Aorta (tissue), 5 donors: Measurements from ENCODE around the gene PACRG. TPM values are rescaled to one million over a fixed set of nuclear protein-coding genes. Genes with fewer than 3 reads are reported as not detected.

Source experiments
- ATAC-seq: fragments of 200-7000 bp; cut with Tn5 transposase; one replicate; pipeline ENCODE4 v1.9.1; 2022; ENCODE audit warnings: moderate library complexity; ENCODE audit not compliant: low FRiP score
- DNase-seq, 2 donors: peaks; one replicate each; pipeline ENCODE4 v3.0.0-alpha.2; 2020
- H3K27ac ChIP-seq, 2 donors: one replicate each; pipeline ENCODE4 v1.5.1; 2013; ENCODE audit warnings: low read length in 2 of 2, mild to moderate bottlenecking in 2 of 2, moderate library complexity in 2 of 2, control low read depth in 1 of 2, inconsistent platforms in 1 of 2, low read depth in 1 of 2
- H3K27me3 ChIP-seq, 2 donors: one replicate each; pipeline ENCODE4 v1.6.1; 2013; ENCODE audit warnings: control low read depth in 1 of 2, low read length in 1 of 2, mild to moderate bottlenecking in 1 of 2, moderate library complexity in 1 of 2; ENCODE audit not compliant: insufficient read depth in 2 of 2, control insufficient read depth in 1 of 2
- H3K36me3 ChIP-seq, 2 donors: one replicate each; pipeline ENCODE4 v1.6.1; 2013; ENCODE audit warnings: control low read depth in 1 of 2, low read length in 1 of 2, mild to moderate bottlenecking in 1 of 2; ENCODE audit not compliant: insufficient read depth in 2 of 2, control insufficient read depth in 1 of 2
- H3K4me1 ChIP-seq, 2 donors: one replicate each; pipeline ENCODE4 v1.6.1; 2013; ENCODE audit warnings: low read length in 2 of 2, control low read depth in 1 of 2, mild to moderate bottlenecking in 1 of 2, moderate library complexity in 1 of 2; ENCODE audit not compliant: insufficient read depth in 2 of 2, control insufficient read depth in 1 of 2
- H3K4me3 ChIP-seq, 2 donors: one replicate each; pipeline ENCODE4 v1.5.1; 2013; ENCODE audit warnings: low read length in 2 of 2, control low read depth in 1 of 2, mild to moderate bottlenecking in 1 of 2
- H3K9me3 ChIP-seq: one replicate; pipeline ENCODE4 v1.6.1; 2013; ENCODE audit warnings: mild to moderate bottlenecking, low read length; ENCODE audit not compliant: control insufficient read depth
- WGBS, 2 donors: extraction: QIAGEN DNeasy Blood & Tissue Kit; methylation state at CpG; one replicate each; pipeline ENCODE4 v1.1.7; 2013; 5-methylcytosine and 5-hydroxymethylcytosine counted together
- intact Hi-C, 2 donors: fragments of 100-400 bp; cut with DNase I; formaldehyde crosslinking; loops; one replicate each; pipeline versions ENCODE4 v1.14.2 to v1.15.0; 2022
- polyA plus RNA-seq, 2 donors: library from polyadenylated mRNA; stranded (reverse); fragments of 200-250 nt; gene quantifications; one replicate each; pipeline ENCODE4 v1.2.3, GENCODE V29; 2013
- total RNA-seq, 2 donors: library from RNA; stranded (reverse); fragmentation: NEBNext Ultra II Directional; extraction: Animal tissue kit (Norgen Biotek cat#: 25700); gene quantifications; one replicate each; pipeline ENCODE4 v1.2.1, GENCODE V29; 2021
- donor health status: healthy with polysubstance abuse.
- donor health status: Bipolar disorder and iron deficiency.
- donor health status: DM: no; HTN: no; CAD: no.
- donor health status: DM: no; HTN: no; CAD: no.
- donor health status: DM: yes; HTN: yes; CAD: no.

The PACRG gene
- total and polyA plus RNA-seq, 4 donors, result 0.26 to 2.7 (median 0.54) TPM; not detected in 1

- Histone ChIP-seq H3K27ac (no peak overlapping the region), H3K4me3 (no peak overlapping the region), H3K9me3 (no peaks in the 10 kb centered on the region), H3K36me3 (no peaks in the 10 kb centered on the region), H3K27me3 (no peaks in the 10 kb centered on the region), H3K4me1 (no peaks in the 10 kb centered on the region)
- no peak for ATAC-seq
- intact Hi-C loops, result no loop called here
- 87 to 90% methylated on average over 5 of the region's 5 CpGs for WGBS, 2 donors
- no peak for DNase-seq
These were observed 352.5 kb downstream of the PACRG start for GRCh38 chr6:163080228-163080627.

DNA sequence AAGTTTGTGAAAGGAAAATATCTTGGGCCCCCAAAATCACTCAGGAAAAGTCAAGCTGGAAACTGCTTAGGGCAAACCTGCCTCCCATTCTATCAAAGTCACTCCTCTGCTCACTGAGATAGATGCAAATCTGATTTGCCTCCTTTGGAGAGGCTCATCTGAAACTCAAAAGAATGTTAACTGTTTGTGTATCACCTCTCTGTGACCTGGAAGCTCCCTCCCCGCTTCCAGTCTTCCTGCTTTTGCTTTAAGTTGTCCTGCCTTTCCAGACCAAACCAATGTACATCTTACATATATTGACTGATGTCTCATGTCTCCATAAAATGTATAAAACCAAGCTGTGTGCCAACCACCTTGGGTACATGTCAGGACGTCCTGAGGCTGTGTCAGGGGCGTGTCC is 355.4 kb downstream of the PACRG start:
- ATAC-seq (no peak), DNase-seq (no peak)
- H3K4me3 ChIP-seq, result no peak overlapping the region
- WGBS, 2 donors, result 32 to 36% methylated on average over 3 of the region's 3 CpGs
- H3K9me3 ChIP-seq, result no peaks in the 10 kb centered on the region
- H3K4me1 ChIP-seq, result no peaks in the 10 kb centered on the region
- no peaks in the 10 kb centered on the region for H3K27me3 ChIP-seq
- intact Hi-C loops, result no loop called here
- H3K36me3 ChIP-seq, result no peaks in the 10 kb centered on the region
- no peak overlapping the region for H3K27ac ChIP-seq

DNA sequence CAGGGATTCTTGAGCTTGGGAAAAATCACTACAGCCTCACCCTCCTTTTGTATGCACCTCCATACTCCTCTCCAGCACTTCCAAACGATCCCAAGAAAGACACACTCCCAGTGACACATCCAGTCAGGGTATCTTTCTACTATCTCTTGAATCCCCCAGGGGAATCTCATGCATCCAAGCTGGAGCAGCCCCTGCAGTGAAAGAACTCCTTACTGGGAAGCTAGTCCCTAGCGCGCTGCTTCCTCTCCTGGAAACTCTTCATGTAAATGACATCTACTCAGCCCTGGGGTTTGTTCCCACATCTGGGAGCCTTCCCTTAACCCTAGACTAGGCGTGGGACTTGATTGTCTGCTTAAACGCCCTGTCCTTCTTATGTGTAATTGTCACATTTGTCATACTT is 357.7 kb downstream of the PACRG start:
- no peaks in the 10 kb centered on the region for H3K4me1 ChIP-seq
- no peaks in the 10 kb centered on the region for H3K36me3 ChIP-seq
- DNase-seq, result no peak
- ATAC-seq, result no peak
- no peak overlapping the region for H3K4me3 ChIP-seq
- no peaks in the 10 kb centered on the region for H3K9me3 ChIP-seq
- WGBS, 2 donors, result 54 to 55% methylated on average over 5 of the region's 5 CpGs
- no peaks in the 10 kb centered on the region for H3K27me3 ChIP-seq
- intact Hi-C loops, result no loop called here
- H3K27ac ChIP-seq, result no peak overlapping the region

DNA sequence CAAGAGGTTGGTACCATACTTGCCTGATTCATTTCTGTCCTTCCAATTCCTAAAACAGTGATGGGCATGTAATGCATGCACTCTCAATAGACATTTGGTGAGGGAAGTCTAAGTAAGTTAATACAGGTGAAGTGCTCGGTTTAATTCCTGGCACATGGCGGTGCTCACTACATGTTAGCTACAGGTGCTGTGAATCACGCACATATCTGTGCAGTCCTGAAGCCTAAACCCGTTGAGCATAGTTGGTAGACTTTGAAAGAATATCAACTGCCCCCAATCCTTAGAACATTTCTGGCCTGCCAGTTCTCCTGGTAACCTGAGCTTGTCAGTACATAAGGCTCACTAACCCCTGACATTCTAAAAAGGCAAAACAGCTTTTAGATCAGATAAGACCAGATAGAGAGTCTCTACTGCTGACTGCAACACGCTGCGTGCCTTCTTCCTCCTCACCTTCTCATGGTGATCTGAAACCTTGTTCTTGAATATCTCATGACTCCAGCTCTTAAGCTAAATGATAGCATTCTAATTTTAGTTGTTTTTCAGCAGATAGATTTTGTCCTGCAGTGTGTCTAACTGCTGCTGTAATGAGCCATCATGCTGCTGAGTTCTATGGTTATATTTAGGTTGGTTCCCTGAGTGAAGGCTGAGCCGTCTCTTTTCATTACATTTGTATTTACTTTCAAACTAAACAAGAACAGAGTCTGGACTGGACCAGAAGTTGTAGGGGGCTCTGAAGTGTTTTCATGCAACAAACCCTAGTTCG is 358.3 kb downstream of the PACRG start:
- H3K27ac ChIP-seq, result no peak overlapping the region
- no peak for ATAC-seq
- H3K27me3 ChIP-seq, result no peaks in the 10 kb centered on the region
- intact Hi-C loops, result no loop called here
- H3K9me3 ChIP-seq, result no peaks in the 10 kb centered on the region
- 69 to 72% methylated on average over 8 of the region's 8 CpGs for WGBS, 2 donors
- no peak for DNase-seq
- H3K4me1 ChIP-seq, result no peaks in the 10 kb centered on the region
- H3K4me3 ChIP-seq, result no peak overlapping the region
- H3K36me3 ChIP-seq, result no peaks in the 10 kb centered on the region

GRCh38 chr6:163086624-163086920 is 358.8 kb downstream of the PACRG start:
- Histone ChIP-seq H3K9me3 (no peaks in the 10 kb centered on the region), H3K27ac (no peak overlapping the region), H3K27me3 (no peaks in the 10 kb centered on the region), H3K4me1 (no peaks in the 10 kb centered on the region), H3K4me3 (no peak overlapping the region), H3K36me3 (no peaks in the 10 kb centered on the region)
- no peak for ATAC-seq
- intact Hi-C loops, result no loop called here
- DNase-seq, result no peak
- 62 to 64% methylated on average over 1 of the region's 1 CpG for WGBS, 2 donors

- no peak for DNase-seq
- intact Hi-C loops, result no loop called here
- no peak overlapping the region for H3K4me3 ChIP-seq
These were observed 360.2 kb downstream of the PACRG start for GRCh38 chr6:163087981-163088380.

GRCh38 chr6:163092876-163093275 is 365.1 kb downstream of the PACRG start:
- no peak overlapping the region for H3K27ac ChIP-seq
- no peak overlapping the region for H3K4me3 ChIP-seq
- WGBS, 2 donors, result 77% methylated on average over 7 of the region's 7 CpGs
- no peaks in the 10 kb centered on the region for H3K9me3 ChIP-seq
- no peaks in the 10 kb centered on the region for H3K36me3 ChIP-seq
- intact Hi-C loops, result no loop called here
- no peaks in the 10 kb centered on the region for H3K4me1 ChIP-seq
- no peak for ATAC-seq
- DNase-seq, result no peak
- H3K27me3 ChIP-seq, result no peaks in the 10 kb centered on the region

More at GRCh38 chr6:163087981-163088380, 360.2 kb downstream of the PACRG start:
- no peak for ATAC-seq
- no peaks in the 10 kb centered on the region for H3K4me1 ChIP-seq
- H3K36me3 ChIP-seq, result no peaks in the 10 kb centered on the region
- H3K27me3 ChIP-seq, result no peaks in the 10 kb centered on the region
- no peaks in the 10 kb centered on the region for H3K9me3 ChIP-seq
- no peak overlapping the region for H3K27ac ChIP-seq

DNA sequence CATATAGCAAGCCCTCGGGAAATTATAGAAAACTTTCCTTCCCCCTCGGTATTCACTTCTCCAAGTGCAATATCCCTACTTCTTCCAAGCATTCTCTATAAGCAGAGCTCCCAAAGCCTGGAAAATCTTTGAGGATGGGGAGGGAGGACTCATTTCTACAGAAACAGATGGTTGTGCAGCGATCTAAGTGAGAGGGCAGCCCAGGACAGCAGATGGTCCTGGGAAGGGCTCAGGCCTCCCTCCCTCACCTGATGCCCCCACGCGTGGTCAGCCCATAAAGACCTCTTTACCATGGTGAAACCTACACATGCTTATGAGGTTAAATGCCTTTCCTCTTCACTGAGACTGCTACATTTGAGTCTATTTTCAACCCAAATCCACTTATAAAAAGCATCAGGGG is 367.1 kb downstream of the PACRG start:
- H3K27ac ChIP-seq, result no peak overlapping the region
- H3K4me1 ChIP-seq, result no peaks in the 10 kb centered on the region
- WGBS, 2 donors, result 85 to 86% methylated on average over 5 of the region's 5 CpGs
- ATAC-seq, result no peak
- no peak for DNase-seq
- no peaks in the 10 kb centered on the region for H3K27me3 ChIP-seq
- no peak overlapping the region for H3K4me3 ChIP-seq
- no peaks in the 10 kb centered on the region for H3K36me3 ChIP-seq
- H3K9me3 ChIP-seq, result no peaks in the 10 kb centered on the region
- intact Hi-C loops, result no loop called here

DNA sequence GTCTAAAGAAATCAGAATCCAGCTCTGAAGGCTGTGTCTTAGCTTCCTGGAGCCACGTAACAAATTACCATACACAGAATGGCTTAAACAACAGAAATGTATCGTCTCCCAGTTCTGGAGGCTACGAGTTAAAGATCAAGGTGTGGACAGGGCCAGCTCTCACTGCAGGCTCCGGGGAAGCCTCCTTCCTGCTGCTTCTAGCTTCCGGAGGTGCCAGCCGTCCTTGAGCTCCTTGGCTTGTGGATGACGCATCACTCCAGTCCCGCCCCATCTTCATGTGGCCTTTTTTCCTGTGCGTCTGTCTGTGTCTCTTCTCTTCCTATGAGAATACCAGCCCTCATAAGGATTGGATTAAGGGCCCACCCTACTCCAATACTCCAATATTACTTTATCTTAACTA is 367.6 kb downstream of the PACRG start:
- Histone ChIP-seq H3K9me3 (no peaks in the 10 kb centered on the region), H3K27ac (no peak overlapping the region), H3K4me1 (no peaks in the 10 kb centered on the region), H3K27me3 (no peaks in the 10 kb centered on the region), H3K36me3 (no peaks in the 10 kb centered on the region), H3K4me3 (no peak overlapping the region)
- WGBS, 2 donors, result 81% methylated on average over 9 of the region's 9 CpGs
- intact Hi-C loops, result no loop called here
- DNase-seq, result no peak
- no peak for ATAC-seq
